ENCODE data around the gene TXNL4A.
A peak's percentile ranks its signal among the peaks of the same experiment; 100 is the strongest.
"Not testable (repeated sequence)": the region's sequence is repeated elsewhere in the genome, so short reads cannot be mapped to it uniquely, and the experiment has no call there.

Gene TXNL4A, protein sequence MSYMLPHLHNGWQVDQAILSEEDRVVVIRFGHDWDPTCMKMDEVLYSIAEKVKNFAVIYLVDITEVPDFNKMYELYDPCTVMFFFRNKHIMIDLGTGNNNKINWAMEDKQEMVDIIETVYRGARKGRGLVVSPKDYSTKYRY

DNA sequence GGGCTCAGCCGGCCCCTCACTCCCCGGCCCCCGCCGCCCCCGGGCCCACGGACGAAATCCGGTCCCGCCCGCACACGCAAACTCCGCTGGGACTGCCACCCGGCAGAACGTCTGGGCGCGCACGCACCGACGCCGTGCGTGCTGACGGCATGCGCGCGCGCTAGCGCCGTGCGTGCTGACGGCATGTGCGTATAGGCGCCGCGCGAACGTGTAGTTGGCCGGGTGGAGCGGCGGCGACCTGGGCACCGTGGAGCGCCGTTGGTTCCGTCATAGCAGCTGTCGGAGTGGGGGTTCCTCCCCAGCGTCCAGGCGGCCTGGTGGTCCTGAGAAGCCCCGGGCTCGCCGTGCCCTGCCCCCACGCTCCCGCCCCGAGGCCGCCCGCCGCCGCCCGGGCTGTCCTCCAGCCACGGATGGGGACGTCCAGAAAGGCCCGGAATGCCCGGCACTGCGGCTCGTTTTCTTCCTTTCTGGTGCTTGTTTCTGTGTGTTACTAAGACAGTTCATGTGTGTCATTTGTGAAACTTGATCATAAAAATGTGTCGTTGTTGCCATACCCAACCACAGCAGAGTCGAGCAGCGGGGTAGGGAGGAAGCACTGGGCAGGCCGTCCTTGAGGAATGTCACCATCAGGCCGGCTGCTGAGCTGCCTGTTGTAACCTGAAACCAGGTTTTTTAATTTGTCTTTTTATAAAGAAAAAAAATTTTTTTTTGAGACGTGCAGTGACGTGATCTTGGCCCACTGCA, at the start of gene TXNL4A:
TSS of gene TXNL4A (minus strand) at position 113 of the 744 bp plus-strand sequence. CDS start 171 bp downstream, outside the sequence.
- DNase-seq, result peak; percentile 89

DNA sequence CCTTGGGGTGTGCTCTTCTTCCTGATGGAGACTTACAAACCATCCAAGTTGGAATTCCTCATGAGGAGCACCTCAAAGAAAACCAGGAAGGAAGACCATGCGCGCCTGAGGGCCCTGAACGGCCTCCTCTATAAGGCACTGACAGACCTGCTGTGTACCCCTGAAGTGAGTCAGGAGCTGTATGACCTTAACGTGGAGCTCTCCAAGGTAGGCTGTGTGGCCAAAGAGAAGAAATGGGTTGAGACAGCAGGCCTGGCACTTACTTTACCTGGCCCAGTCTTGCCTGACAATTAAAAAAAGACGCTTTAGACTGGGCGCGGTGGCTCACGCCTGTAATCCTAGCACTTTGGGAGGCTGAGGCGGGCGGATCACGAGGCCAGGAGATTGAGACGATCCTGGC, 48.9 kb upstream of the TXNL4A start:
- no peak for DNase-seq

DNA sequence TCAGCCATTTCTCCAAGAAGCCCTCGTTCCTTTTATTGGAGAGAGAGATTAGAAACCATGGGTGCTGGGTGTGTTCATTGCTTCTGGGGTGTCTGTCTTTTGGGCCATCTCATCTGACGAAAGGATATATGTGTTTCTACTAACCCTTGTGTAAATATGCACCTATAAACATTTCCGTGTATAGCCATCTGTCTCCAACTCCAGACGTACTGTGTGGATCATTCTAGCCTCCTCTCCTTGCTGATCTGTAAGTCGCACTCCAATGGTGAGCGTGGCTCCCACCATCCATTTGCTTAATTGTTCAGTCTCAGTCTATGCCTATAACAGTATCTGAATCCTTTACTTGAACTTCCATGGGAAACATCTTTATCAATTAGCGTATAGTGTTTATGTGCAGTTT, 47.6 kb upstream of the TXNL4A start:
- DNase-seq, result no peak

DNA sequence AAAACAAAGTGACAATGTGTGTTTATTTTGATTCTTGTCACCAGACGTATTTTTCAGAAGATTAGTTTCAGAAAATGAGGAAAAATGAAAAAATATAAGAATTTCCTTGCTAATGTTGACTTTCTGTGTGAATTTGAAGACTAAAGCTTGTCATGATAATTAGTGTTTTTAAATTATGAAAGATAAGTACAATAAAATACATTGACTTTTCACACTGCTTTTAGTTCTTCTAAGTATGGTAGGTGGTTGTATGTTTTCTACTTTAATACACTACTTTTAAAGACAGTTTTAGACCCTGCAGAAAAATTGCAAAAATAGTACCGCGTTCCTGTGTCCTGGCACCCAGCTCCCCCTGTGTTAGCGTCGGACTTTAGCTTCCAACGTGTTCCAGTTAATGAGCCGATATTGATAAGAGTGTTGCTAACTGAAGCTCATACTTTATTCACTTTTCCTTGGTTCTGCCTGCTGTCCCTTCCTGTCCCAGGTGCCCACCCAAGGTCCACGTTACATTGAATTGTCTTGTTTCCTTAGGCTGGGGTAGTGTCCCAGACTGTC, 46.6 kb upstream of the TXNL4A start:
- no peak for DNase-seq

DNA sequence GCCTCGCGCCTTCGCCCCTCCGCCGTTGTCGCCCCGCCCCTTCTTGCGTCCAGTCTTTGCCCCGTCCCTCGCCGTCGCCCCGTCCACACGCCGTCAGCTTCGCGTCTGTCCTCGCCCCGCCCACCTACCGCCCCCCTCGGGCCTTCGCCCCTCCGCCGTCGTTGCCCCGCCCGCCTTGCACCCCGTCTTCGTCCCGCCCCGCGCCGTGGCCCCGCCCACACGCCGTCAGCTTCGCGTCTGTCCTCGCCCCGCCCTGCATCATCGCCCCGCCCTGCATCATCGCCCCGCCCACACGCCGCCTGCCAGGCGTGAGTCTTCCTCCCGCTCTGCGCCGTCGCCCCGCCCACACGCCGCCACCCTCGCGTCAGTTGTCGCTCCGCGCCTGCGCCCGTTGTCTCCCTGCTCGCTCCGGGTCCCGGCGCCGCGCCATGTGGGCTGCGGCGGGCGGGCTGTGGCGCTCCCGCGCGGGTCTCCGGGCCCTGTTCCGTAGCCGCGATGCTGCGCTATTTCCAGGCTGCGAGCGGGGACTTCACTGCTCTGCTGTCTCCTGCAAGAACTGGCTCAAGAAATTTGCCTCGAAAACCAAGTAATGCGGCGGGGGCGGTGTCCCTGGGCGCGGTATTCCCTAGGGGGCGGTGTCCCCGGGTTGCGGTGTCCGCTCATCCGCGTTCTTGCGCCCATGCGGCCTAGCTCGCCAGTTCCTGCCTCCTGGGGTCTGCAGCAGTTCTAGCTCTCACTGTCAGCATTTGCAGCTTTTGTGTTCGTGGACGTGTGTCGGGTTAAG, 45.9 kb upstream of the TXNL4A start, which contains the start of gene RBFA:
TSS of gene RBFA (plus strand) at position 367 of the 784 bp plus-strand sequence. CDS start at position 429, 62 bp downstream.
- DNase-seq, result peak; percentile 99

DNA sequence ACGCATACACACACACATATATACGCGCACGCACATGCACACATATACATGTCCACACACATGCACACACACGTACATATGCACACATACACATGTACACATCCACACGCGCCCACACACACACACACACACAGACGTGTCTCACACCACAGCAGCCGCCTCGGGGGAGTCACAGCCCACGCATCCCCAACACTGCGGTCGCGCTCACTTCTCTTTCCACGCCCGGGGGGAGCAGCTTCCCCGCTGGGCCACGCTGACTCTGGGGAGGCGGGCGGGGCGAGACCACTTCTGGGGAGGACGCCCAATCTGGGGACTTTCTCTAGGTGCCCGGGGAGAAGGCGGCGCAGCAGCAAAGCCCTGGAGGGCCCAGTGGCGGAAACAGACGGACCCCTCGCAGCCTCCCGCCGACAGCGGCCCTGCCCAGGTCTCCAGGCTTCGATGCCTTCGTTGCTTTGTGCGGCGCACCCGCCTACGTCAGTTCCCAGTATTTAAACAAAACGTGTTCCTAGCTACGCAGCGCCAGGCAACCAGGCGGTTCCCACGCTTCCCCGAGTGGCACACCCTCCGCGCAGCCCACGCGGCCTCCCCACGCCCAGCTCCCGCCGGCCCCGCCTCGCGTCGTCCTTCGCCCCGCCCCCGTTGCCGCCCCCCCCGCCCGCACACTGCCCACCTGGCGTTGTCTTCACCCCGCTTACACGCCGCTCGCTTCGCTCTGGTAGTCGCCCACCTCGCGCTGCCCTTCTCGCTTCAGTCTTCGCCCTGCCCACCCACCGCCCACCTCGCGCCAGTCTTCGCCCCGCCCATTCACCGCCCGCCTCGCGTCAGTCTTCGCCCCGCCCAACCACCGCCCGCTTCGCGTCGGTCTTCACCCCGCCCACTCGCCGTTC, 45.1 kb upstream of the TXNL4A start:
- peak; percentile 86 for DNase-seq

DNA sequence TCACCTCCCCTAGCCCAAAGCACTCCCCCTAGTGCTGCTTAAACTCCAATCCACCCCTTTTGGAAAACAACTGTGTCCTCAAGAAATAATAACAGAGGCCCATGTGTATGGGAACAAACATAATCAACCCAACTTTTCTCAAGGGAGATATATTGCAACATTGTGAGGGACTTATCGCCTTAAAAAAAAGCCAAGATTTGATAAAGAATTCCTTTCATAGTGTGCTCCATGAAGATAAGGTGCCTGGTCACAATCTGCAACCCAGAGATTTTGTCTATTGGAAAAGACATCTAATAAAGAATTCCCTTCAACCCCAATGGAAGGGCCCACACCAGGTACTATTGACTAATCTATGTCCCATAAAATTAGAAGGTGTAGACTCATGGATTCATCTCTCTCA, 41.3 kb upstream of the TXNL4A start:
- DNase-seq, result no peak

DNA sequence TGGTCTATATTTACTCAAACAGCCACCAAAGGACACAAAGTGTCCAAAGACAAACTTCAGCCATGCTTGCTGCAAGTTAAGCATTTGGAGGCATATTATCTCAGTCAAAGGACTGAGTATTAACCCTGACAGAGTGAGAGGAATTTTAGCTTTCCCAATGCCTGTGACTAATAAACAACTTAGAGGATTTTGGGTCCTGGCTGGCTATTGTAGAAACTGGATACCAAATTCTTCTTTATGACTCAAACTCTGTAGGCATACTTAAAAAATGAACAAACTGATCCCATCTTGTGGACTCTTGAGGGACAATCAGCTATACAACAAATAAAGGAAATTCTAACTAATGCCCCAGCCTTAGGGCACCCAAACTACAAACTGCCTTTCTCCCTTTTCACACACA, 39.4 kb upstream of the TXNL4A start:
- not testable (repeated sequence) for DNase-seq

DNA sequence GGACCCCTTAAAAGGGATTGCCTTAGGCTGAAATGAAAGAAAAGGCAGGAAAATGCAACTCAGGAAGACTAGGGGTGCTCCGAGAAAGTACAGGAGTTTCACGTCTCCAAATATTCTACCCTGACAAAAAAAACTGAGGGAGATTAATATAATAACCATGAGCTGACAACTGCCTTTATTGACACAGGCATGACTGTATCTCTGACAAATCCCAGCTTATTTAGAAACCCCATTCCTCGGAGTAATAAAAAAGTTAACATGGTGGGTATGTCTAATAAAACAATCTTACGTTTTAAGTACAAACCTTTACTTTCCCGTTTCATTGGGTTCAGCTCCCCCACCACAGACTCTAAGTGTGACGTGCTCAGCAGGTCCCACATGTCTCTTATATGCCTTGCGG, 38.0 kb upstream of the TXNL4A start:
- DNase-seq, result no peak

DNA sequence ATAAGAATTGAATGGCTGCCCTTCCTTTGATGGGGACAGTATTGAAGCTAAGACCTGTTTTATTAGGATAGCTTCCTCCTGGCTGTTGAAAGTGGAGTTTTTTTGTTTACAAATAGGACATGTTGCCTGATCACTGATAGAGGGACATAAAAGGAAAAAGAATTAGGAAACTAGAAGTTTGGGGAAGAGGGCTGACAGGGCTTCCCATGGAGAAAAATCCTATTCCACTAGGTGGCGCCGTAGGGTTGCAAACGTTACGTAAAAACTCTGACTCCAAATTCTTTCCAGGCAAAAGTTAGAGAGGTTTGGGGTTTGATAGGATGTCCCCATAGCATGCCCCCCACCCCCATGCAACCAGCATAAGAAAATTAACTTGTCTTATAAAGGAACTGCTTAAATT, 34.8 kb upstream of the TXNL4A start:
- no peak for DNase-seq

DNA sequence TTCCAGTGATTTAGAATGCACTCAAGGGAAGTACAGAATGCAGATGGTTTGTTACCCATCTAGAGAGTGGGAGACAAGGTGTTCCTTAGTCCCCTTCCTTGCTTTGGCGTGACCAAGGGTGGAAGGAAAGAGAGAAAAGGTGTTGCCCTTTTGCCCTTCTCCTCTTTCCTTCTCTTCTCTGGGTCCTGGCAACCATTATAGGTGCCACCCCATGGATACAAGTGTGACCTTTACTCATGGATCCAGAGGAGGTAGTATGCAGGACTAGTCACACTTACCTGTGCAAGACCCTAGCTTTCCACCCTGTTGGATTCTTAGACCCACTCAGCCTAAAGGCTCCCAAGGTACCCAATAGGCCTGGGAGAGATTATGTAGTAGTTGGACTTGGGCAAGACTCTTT, 34.2 kb upstream of the TXNL4A start:
- DNase-seq, result no peak

DNA sequence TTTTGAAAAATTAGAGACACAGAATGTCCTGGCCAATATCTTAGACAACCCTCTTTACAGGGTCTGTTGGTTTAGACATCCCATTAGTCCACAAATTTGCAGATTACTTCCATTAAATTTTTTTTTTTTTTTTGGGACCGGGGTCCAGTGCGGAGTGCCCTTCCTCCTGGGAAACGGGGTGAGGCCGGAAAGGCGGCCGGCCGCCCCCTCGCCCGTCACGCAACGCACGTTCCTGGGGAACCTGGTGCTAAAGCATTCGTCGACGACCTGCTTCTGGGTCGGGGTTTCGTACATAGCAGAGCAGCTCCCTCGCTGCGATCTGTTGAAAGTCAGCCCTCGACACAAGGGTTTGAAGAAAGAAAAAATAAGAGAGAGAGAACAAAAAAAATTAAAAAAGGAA, 24.4 kb upstream of the TXNL4A start:
- DNase-seq, result no peak

DNA sequence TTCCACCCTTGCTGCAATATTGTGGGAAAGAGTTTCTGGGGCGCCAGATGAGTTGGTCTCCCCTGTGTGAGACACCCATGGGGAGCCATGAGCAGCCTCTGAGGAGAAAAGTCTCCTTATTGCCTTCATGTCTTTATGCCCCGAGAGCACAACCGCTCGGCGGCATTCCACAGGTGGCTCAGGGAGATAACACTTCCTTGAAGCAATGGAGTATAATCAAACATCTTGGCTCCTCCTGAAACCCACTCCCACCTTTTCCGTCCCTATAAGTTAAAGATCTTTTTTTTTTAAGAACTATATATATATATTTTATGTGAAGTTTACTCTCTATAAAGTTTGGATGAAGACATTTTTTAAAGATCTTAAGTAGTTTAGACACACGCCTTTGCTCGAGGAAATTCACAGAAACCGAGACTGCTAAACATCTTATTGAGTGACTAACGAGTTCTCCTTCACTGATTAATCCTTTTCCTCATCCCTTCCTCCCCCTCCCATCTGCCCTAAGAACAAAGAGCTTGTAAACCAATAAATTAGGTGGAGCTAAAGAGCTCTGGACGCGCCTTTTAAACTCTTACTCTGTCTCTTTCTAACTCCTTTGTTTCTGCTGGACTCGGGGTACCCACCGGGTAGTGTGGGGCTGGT, 23.3 kb upstream of the TXNL4A start:
- not testable (repeated sequence) for DNase-seq

DNA sequence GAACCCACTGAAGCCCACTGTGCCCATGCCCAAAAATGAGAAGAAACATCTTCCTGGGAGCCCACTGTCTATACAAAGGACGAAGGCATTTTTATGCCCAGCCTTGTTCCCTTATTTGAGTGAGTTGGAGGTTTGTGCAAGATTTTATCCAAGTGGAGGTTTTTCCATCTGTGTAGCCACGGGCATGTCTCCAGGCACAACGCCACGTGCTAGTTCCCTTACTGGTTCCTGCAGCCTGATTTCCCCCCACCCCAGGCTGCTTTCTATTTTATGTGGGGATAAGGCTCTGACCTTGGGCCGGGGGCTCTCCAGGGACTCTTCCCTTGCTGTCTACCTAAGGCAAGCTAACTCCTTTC, 22.2 kb upstream of the TXNL4A start:
- no peak for DNase-seq

DNA sequence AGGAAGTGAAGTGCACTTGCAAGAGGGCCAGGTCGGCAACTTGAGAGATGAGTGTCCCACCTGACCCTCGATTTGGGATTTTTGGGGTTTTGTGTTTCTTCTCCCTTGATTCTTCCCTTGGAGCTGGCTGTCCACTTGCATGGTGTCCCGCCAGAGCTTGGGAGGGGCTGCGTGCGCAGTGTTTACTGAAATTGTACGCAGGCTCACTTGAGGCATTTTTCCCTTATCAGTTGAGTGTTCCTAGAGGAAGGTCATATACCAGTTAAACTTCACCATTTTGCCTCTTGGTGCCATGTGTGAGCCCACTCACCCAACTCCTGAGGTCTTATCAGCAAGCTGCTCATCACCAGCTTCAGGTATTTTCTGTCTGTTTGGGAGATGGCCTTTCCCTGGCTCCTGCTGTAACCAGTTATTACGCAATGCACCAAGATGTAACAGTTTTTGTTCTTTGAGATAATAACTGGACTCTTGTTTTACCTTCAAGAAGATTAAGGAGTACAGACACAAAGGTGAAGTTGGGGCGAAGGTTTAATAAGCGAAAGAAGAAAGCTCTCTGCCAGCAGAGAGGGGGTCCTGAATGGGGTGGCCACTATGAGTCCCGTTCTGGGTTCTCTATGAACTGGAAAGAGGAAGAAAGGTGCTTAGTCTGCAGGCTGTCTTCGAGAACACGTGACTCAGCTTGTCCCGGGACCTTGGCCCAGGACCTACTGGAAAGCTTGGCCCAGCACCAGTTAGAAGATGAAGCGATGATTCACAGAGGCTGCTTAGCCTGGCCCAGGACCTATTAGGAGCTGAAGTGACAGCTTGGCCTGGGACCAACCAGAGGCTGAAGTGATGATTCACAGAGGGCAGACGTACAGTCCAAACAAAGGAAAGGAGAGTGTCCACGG, 21.5 kb upstream of the TXNL4A start:
- DNase-seq, result no peak

DNA sequence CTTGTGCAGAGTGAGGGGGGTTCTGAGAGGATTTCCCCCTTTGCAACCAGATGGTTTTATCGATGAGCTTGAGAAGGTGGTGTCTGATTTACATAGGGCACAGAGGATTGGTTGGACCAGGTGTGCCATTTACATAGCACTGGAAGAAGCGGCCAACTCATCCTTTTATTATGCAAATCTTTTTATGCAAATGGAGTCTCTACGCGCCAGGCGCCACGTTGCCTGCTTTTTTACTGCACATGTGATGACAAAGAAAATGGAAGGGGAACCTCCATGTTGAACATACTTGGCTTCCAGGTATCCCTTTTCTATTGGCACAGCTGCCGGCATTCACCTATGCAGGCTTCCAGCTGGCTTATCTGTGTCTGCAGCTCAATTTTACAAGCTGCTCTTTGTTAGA, 18.4 kb upstream of the TXNL4A start:
- DNase-seq, result no peak

DNA sequence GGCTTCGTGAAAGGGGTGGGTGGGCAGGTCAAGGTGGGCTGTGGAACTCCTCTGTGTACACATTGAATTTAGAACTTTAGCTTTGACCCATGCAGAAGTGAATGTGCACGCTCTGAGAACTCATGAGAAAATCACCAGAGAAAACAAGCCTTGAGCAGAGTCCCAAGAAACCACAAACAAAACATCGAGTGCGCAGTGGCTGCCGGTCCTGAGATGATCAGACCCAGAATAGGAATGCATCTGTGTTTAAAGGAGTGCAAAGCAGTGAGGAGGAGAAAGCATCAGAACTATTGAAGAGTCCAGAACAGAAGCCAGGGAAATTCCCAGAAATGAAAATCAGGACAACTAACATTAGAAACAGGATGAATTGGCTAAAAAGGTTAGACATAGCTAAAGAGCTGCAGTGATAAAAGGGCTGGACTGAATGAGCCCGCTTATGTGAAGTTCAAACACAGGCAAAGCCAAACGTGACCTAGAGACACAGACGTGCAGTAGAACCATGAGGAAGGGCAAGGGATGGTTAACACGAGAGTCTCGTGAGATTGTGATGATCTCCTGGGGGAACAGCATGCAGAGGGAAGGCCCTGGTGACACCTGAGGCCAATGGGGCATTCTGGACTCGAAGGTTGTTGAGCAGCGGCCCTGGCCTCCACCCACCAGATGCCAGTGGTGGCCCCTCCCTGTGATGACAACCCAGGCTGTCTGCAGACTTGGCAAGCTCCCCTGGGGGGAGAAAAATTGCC, 16.4 kb upstream of the TXNL4A start:
- DNase-seq, result no peak

DNA sequence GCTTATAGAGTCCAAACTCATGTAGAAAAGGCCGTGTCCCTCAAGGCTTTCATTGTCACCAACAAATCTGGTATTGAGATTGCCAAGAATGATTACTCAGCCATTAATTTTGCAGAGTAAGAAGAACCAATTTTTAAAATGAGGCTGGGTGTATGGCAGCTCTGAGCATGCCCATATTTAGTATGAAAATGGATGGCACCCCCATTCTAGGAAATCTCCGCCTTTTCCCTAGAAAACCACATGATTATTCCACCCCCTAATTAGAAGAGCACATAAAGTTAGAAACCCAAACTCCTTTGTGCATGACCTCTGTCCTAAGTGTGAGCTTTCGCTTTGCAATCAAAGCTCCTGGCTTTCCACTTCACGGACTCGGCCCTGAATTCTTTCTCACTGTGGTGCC, 14.1 kb upstream of the TXNL4A start:
- no peak for DNase-seq

DNA sequence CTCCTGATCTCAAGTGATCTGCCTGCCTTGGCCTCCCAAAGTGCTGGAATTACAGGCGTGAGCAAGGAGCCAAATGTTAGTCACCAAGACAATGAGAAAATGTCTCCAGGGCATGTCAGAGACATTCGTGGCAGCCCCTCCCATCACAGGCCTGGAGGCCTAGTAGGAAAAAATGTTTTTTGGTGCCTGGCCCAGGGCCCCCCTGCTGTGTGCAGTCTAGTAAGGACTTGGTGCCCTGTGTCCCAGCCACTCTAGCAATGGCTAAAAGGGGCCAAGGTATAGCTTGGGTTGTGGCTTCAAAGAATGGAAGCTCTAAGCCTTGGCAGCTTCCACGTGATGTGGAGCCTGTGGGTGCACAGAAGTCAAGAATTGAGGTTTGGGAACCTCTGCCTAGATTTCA, 12.5 kb upstream of the TXNL4A start:
- no peak for DNase-seq

DNA sequence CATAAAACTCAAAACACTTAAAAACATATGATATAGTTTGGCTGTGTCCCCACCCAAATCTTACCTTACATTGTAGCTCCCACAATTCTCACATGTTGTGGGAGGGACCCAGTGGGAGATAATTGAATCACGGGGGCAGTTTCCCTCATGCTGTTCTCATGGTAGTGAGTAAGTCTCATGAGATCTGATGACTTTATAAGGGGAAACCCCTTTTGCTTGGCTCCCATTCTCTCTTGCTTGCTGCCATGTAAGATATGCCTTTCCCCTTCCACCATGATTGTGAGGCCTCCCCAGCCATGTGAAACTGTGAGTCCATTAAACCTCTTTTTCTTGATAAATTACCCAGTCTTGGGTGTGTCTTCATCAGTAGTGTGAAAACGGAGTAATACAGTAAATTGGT, 11.3 kb upstream of the TXNL4A start:
- DNase-seq, result not testable (repeated sequence)

All from activated T-cell treated with anti-CD3 and anti-CD28 coated beads, Interleukin-2, amount 50 U/mL, for 1 hour (primary cell).